Hepatocyte (in vitro differentiated cells): ENCODE data around the gene ATXN10. TPM values are rescaled to one million over a fixed set of nuclear protein-coding genes. Genes with fewer than 3 reads are reported as not detected.

Experiments used
- DNase-seq: peaks from one replicate; pipeline ENCODE4 v3.0.0-alpha.2; 2016; ENCODE audit warnings: low spot score
- H2AFZ ChIP-seq: fragments of 200-600 bp; sonication (generic); 2 replicates; pipeline ENCODE4 v1.6.0; 2016; ENCODE audit warnings: antibody characterized with exemption, mild to moderate bottlenecking
- H3K27ac ChIP-seq: fragments of 200-600 bp; sonication (generic); 2 replicates; pipeline ENCODE4 v1.5.1; 2016; ENCODE audit warnings: mild to moderate bottlenecking
- H3K27me3 ChIP-seq: fragments of 200-600 bp; sonication (generic); 2 replicates; pipeline ENCODE4 v1.6.1; 2016
- H3K36me3 ChIP-seq: fragments of 200-600 bp; sonication (generic); replicated peaks from 2 replicates; pipeline ENCODE4 v1.5.1; 2016; ENCODE audit warnings: low read depth; ENCODE audit not compliant: insufficient read depth
- H3K4me1 ChIP-seq: fragments of 200-600 bp; sonication (generic); 2 replicates; pipeline ENCODE4 v1.5.1; 2016; ENCODE audit warnings: mild to moderate bottlenecking, moderate library complexity; ENCODE audit not compliant: insufficient read depth
- H3K4me2 ChIP-seq: fragments of 200-600 bp; sonication (generic); 2 replicates; pipeline ENCODE4 v1.6.0; 2016
- H3K4me3 ChIP-seq: fragments of 200-600 bp; sonication (generic); 2 replicates; pipeline ENCODE4 v1.5.1; 2016; ENCODE audit warnings: mild to moderate bottlenecking
- H3K79me2 ChIP-seq: fragments of 200-600 bp; sonication (generic); 2 replicates; pipeline ENCODE4 v1.6.0; 2017; ENCODE audit warnings: mild to moderate bottlenecking
- H3K9me2 ChIP-seq: fragments of 200-600 bp; sonication (generic); replicated peaks from 2 replicates; pipeline ENCODE4 v1.6.0; 2017; ENCODE audit warnings: mild to moderate bottlenecking; ENCODE audit not compliant: insufficient read depth
- H3K9me3 ChIP-seq: fragments of 200-600 bp; sonication (generic); 2 replicates; pipeline ENCODE4 v1.5.1; 2016; ENCODE audit warnings: low read depth, mild to moderate bottlenecking
- H4K20me1 ChIP-seq: fragments of 200-600 bp; sonication (generic); 2 replicates; pipeline ENCODE4 v1.6.0; 2016; ENCODE audit warnings: mild to moderate bottlenecking; ENCODE audit not compliant: insufficient read depth, poor library complexity, severe bottlenecking
- EZH2 ChIP-seq: fragments of 200-600 bp; sonication (generic); IDR thresholded peaks from 2 replicates; pipeline ENCODE4 v1.6.1; 2016; ENCODE audit warnings: antibody characterized with exemption, mild to moderate bottlenecking, borderline replicate concordance
- EZH2phosphoT487 ChIP-seq: fragments of 200-600 bp; sonication (generic); IDR thresholded peaks from one replicate; pipeline ENCODE4 v1.6.1; 2018; ENCODE audit warnings: antibody characterized with exemption, mild to moderate bottlenecking, low read depth, moderate library complexity; ENCODE audit not compliant: unreplicated experiment, severe bottlenecking
- WGBS: methylation state at CpG from one replicate; pipeline ENCODE4 v1.1.6; 2016; ENCODE audit warnings: low lambda C conversion rate; ENCODE audit errors: missing lambda C conversion rate; 5-methylcytosine and 5-hydroxymethylcytosine counted together
- polyA plus RNA-seq: library from polyadenylated mRNA; unstranded; fragments of >200 nt; fragmentation: Nextera tagmentation; extraction: Ambion mirVana; gene quantifications from 2 replicates; pipeline ENCODE4 v1.2.1, GENCODE V29; 2016
- total RNA-seq: library from RNA; depleted of rRNA; stranded (reverse); fragments of >200 nt; gene quantifications from 2 replicates; pipeline ENCODE4 v1.2.3, GENCODE V29; 2014
- TF ChIP-seq, protein P1 (sequence below): fragments of 200-600 bp; sonication (generic); IDR thresholded peaks from 2 replicates; pipeline ENCODE4 v1.5.1; 2016; ENCODE audit warnings: antibody characterized with exemption, mild to moderate bottlenecking; ENCODE audit not compliant: poor library complexity

The ATXN10 gene
- total and polyA plus RNA-seq, 2 experiments from 2014 or later = 141 to 186 TPM

DNA sequence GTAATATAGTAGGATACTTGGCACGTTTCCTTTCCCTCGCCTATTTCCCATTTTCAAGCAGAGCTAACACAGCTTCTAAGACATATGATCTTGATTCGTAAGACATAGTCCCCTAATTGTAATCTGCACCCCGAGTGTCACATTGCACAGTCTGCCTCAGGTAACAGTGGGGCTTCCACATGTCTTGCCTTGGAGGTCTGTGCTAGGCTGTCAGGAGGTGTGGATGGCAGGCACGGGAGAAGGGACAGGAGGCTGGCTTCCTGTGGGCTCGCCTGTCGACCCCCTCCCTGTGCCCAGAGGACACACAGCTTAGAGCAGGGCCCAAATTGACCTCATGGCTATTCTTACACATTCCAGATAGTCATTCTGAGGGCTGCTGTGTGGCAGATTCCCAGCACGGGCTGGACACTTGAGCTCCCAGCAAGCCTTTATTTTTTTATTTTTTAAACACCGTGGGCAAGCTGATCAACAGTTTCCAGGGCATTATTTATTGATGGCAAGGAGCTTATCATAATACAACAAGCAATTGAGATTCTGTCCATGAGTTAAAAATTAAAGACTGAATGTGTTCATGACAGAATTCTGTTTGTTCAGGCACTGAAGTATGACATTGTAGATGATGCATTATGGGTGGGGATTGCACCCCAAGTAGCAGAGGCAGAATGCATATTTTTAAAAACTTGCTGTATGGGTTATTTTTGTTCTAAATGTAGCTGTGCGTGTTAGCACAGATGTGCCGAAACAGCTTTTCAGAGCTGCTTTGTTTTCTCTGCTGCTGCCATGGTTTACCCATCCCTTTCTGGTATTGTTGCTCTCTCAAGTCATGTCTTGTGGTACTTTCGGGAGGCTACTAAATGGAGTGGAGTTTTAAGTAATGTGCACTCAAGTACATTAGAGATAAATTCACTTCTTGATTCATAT is 113.0 kb downstream of the ATXN10 start:
- Histone ChIP-seq H3K36me3 (no peaks in the 10 kb centered on the region), H3K79me2 (peaks cover 38% of the 10 kb centered on the region), H3K27me3 (no peaks in the 10 kb centered on the region), H4K20me1 (peaks cover 3% of the 10 kb centered on the region), H3K4me2 (no peak overlapping the region), H2AFZ (no peak overlapping the region), H3K4me3 (no peak overlapping the region), H3K27ac (no peak overlapping the region), H3K4me1 (no peaks in the 10 kb centered on the region), H3K9me2 (no peaks in the 10 kb centered on the region), H3K9me3 (no peaks in the 10 kb centered on the region)
- WGBS = 82% methylated on average over 12 of the region's 12 CpGs
- TF ChIP-seq EZH2phosphoT487 (no peak), EZH2 (no peak)
- TF ChIP-seq, protein P1, sequence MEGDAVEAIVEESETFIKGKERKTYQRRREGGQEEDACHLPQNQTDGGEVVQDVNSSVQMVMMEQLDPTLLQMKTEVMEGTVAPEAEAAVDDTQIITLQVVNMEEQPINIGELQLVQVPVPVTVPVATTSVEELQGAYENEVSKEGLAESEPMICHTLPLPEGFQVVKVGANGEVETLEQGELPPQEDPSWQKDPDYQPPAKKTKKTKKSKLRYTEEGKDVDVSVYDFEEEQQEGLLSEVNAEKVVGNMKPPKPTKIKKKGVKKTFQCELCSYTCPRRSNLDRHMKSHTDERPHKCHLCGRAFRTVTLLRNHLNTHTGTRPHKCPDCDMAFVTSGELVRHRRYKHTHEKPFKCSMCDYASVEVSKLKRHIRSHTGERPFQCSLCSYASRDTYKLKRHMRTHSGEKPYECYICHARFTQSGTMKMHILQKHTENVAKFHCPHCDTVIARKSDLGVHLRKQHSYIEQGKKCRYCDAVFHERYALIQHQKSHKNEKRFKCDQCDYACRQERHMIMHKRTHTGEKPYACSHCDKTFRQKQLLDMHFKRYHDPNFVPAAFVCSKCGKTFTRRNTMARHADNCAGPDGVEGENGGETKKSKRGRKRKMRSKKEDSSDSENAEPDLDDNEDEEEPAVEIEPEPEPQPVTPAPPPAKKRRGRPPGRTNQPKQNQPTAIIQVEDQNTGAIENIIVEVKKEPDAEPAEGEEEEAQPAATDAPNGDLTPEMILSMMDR = no peak
- DNase-seq = no peak

GRCh38 chr22:45785458-45785857 is 113.8 kb downstream of the ATXN10 start:
- no peaks in the 10 kb centered on the region for H3K4me1 ChIP-seq
- H3K27me3 ChIP-seq = no peaks in the 10 kb centered on the region
- H4K20me1 ChIP-seq = peaks cover 3% of the 10 kb centered on the region
- H3K79me2 ChIP-seq = peaks cover 36% of the 10 kb centered on the region
- DNase-seq = peak; percentile 32
- TF ChIP-seq, protein P1 = no peak
- TF ChIP-seq EZH2 (no peak), EZH2phosphoT487 (no peak)
- no peaks in the 10 kb centered on the region for H3K9me2 ChIP-seq
- H3K4me2 ChIP-seq = no peak overlapping the region
- H3K36me3 ChIP-seq = no peaks in the 10 kb centered on the region
- no peak overlapping the region for H3K27ac ChIP-seq
- H3K4me3 ChIP-seq = no peak overlapping the region
- no peak overlapping the region for H2AFZ ChIP-seq
- H3K9me3 ChIP-seq = no peaks in the 10 kb centered on the region
- WGBS = 78% methylated on average over 8 of the region's 8 CpGs

- H3K4me1 ChIP-seq = no peaks in the 10 kb centered on the region
- no peak overlapping the region for H3K4me2 ChIP-seq
- H3K9me2 ChIP-seq = no peaks in the 10 kb centered on the region
- no peak for DNase-seq
- no peaks in the 10 kb centered on the region for H3K9me3 ChIP-seq
- peaks cover 3% of the 10 kb centered on the region for H4K20me1 ChIP-seq
- TF ChIP-seq EZH2phosphoT487 = no peak
- TF ChIP-seq, protein P1 = no peak
- no peak for TF ChIP-seq EZH2
- peaks cover 42% of the 10 kb centered on the region for H3K79me2 ChIP-seq
- 48% methylated on average over 2 of the region's 2 CpGs for WGBS
- H3K36me3 ChIP-seq = no peaks in the 10 kb centered on the region
- no peak overlapping the region for H3K4me3 ChIP-seq
- H3K27me3 ChIP-seq = no peaks in the 10 kb centered on the region
- H3K27ac ChIP-seq = no peak overlapping the region
- no peak overlapping the region for H2AFZ ChIP-seq
These were observed 115.1 kb downstream of the ATXN10 start for GRCh38 chr22:45786726-45787125.
